GM23338 (cell line): ENCODE results near the gene IL1RL1.

Source experiments
- CTCF ChIP-seq, 2 experiments: fragments of 200-600 bp in 1 of 2; sonication (generic) in 1 of 2; conservative IDR thresholded peaks; 2 replicates each; pipeline versions ENCODE4 v1.5.1 to v1.6.1; 2016 to 2017; ENCODE audit warnings: antibody characterized with exemption in 2 of 2, low read depth in 2 of 2, mild to moderate bottlenecking in 2 of 2, moderate library complexity in 1 of 2
- ETS1 ChIP-seq: IDR thresholded peaks from 2 replicates; pipeline ENCODE4 v1.6.1; 2016; ENCODE audit warnings: antibody characterized with exemption
- EZH2 ChIP-seq: fragments of 200-600 bp; sonication (generic); IDR thresholded peaks from one replicate; pipeline ENCODE4 v1.8.0; 2017; ENCODE audit warnings: antibody characterized with exemption, mild to moderate bottlenecking, low read depth; ENCODE audit not compliant: unreplicated experiment
- EZH2phosphoT487 ChIP-seq: fragments of 200-600 bp; sonication (generic); IDR thresholded peaks from one replicate; pipeline ENCODE4 v1.8.1; 2018; ENCODE audit warnings: antibody characterized with exemption; ENCODE audit not compliant: unreplicated experiment
- NANOG ChIP-seq: IDR thresholded peaks from 2 replicates; pipeline ENCODE4 v1.6.1; 2016; ENCODE audit warnings: antibody characterized with exemption, borderline replicate concordance
- POLR2AphosphoS5 ChIP-seq: IDR thresholded peaks from 2 replicates; pipeline ENCODE4 v1.6.1; 2016; ENCODE audit warnings: antibody characterized with exemption, low read depth
- REST ChIP-seq: IDR thresholded peaks from one replicate; pipeline ENCODE4 v1.6.1; 2018; ENCODE audit warnings: antibody characterized with exemption; ENCODE audit not compliant: unreplicated experiment
- ZNF331 ChIP-seq: fragments of 250-450 bp; sonication (Bioruptor Pico); IDR thresholded peaks from 2 replicates; pipeline ENCODE4 v1.5.0; 2020; ENCODE audit warnings: low read depth, mild to moderate bottlenecking, moderate library complexity

GRCh38 chr2:102366406-102367112 lies 55.2 kb downstream of the IL1RL1 start:
- no peak for TF ChIP-seq CTCF (conservative IDR thresholded peaks at IDR 0.05; ENCODE audit: low read depth in 2 of 2)
- no peak for TF ChIP-seq EZH2
- no peak for TF ChIP-seq EZH2phosphoT487
- TF ChIP-seq ZNF331 (CRISPR knock-in tag): no peak
- no peak for TF ChIP-seq ETS1
- no peak for TF ChIP-seq POLR2AphosphoS5
- TF ChIP-seq REST: no peak
- no peak for TF ChIP-seq NANOG
